Measurements from ENCODE around the gene NEMP1. TPM values are rescaled to one million over a fixed set of nuclear protein-coding genes. Genes with fewer than 3 reads are reported as not detected.
"Not testable (repeated sequence)": the region's sequence is repeated elsewhere in the genome, so short reads cannot be mapped to it uniquely, and the experiment has no call there.

Gene NEMP1
- total RNA-seq, 1 donor from 2014 or later, result 19.7 TPM

DNA sequence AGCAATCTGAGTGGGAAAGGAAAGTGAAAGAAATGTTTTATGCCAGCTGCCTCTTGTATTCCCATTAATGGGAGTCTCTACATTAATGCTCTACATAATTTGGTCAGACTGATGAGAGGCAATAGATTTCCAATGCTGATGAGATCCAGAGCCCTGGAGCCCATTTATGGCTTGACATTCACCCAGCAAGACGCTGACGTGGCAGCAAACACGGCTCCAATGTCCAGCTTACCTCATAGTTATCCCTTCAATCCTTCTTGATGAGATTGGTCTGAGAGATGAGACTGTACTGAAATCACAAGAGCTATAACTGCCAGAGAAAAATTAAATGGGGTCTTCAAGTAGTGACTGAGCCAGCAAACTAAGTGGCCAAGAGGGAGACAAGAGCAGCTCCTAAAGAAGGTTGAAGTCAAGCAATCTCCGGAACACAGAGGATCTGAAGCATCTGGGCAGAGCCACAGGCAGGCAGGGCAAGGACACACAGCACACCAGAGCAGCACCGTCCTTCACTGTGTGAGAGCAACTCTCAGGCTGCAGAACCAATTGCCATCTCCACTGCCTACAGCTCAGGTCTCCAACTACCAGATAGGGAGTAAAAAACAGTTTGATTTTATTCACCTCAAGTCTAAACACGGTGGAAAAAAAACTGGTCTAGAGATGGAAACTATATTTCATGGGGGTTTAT, 21.4 kb downstream of the NEMP1 start:
- no peak for DNase-seq (ENCODE audit: low spot score in 2 of 2, unreplicated experiment in 2 of 2)
- Mint-ChIP-seq H3K9me3 (peaks cover 4% of the 10 kb centered on the region), H3K27ac (no peak overlapping the region), H3K36me3 (peaks cover 11% of the 10 kb centered on the region), H3K4me1 (no peaks in the 10 kb centered on the region), H3K4me3 (no peak overlapping the region), H3K27me3 (ENCODE audit: low read depth) (no peaks in the 10 kb centered on the region)
- TF ChIP-seq, protein P1, sequence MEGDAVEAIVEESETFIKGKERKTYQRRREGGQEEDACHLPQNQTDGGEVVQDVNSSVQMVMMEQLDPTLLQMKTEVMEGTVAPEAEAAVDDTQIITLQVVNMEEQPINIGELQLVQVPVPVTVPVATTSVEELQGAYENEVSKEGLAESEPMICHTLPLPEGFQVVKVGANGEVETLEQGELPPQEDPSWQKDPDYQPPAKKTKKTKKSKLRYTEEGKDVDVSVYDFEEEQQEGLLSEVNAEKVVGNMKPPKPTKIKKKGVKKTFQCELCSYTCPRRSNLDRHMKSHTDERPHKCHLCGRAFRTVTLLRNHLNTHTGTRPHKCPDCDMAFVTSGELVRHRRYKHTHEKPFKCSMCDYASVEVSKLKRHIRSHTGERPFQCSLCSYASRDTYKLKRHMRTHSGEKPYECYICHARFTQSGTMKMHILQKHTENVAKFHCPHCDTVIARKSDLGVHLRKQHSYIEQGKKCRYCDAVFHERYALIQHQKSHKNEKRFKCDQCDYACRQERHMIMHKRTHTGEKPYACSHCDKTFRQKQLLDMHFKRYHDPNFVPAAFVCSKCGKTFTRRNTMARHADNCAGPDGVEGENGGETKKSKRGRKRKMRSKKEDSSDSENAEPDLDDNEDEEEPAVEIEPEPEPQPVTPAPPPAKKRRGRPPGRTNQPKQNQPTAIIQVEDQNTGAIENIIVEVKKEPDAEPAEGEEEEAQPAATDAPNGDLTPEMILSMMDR (IDR thresholded peaks at IDR 0.05; ENCODE audit: unreplicated experiment), result no peak

DNA sequence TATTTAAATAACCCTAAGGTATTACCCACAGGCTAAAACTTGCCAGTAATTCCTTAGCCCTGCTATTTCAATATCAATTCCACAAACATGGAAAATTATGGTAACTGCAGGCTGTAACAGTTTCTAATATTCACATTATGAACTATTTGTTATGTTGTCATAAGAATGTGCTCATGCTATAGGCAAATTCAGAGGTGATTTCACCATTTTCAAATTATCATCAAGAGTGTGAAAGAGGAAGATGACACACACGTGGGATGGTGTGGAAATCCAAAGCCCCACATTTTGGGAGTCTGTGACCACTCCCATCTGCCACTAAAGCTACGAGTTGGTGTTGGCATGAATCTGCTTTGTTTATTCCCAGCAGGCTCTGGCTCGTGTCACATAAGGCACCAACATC, 22.8 kb downstream of the NEMP1 start:
- DNase-seq (ENCODE audit: low spot score in 2 of 2, unreplicated experiment in 2 of 2), result no peak
- Mint-ChIP-seq H3K9me3 (peaks cover 4% of the 10 kb centered on the region), H3K27ac (no peak overlapping the region), H3K36me3 (peaks cover 11% of the 10 kb centered on the region), H3K4me3 (no peak overlapping the region), H3K27me3 (ENCODE audit: low read depth) (peaks cover 10% of the 10 kb centered on the region), H3K4me1 (no peaks in the 10 kb centered on the region)
- TF ChIP-seq, protein P1 (IDR thresholded peaks at IDR 0.05; ENCODE audit: unreplicated experiment), result no peak

DNA sequence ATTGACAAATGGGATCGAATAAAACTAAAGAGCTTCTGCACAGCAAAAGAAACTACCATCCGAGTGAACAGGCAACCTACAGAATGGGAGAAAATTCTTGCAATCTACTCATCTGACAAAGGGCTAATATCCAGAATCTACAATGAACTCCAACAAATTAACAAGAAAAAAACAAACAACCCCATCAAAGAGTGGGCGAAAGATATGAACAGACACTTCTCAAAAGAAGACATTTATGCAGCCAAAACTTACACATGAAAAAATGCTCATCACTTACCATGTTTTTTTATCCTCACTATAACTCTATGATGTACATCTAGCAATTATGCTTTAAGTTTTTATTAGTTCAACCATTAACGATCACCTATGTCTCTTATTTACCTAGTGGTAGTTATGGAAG, 24.7 kb downstream of the NEMP1 start:
- not testable (repeated sequence) for H3K36me3 Mint-ChIP-seq; H3K9me3 Mint-ChIP-seq; H3K4me3 Mint-ChIP-seq; H3K4me1 Mint-ChIP-seq; H3K27ac Mint-ChIP-seq; DNase-seq (ENCODE audit: low spot score in 2 of 2, unreplicated experiment in 2 of 2)
- H3K27me3 Mint-ChIP-seq (ENCODE audit: low read depth), result peaks cover 27% of the 10 kb centered on the region

DNA sequence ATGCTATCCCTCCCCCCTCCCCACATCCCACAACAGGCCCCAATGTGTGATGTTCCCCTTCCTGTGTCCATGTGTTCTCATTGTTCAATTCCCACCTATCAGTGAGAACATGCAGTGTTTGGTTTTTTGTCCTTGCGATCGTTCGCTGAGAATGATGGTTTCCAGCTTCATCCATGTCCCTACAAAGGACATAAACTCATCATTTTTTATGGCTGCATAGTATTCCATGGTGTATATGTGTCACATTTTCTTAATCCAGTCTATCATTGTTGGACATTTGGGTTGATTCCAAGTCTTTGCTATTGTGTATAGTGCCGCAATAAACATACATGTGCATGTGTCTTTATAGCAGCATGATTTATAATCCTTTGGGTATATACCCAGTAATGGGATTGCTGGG, 25.4 kb downstream of the NEMP1 start:
- not testable (repeated sequence) for DNase-seq (ENCODE audit: low spot score in 2 of 2, unreplicated experiment in 2 of 2); H3K36me3 Mint-ChIP-seq; H3K4me1 Mint-ChIP-seq; H3K4me3 Mint-ChIP-seq; H3K27ac Mint-ChIP-seq; H3K9me3 Mint-ChIP-seq
- H3K27me3 Mint-ChIP-seq (ENCODE audit: low read depth), result peaks cover 31% of the 10 kb centered on the region

DNA sequence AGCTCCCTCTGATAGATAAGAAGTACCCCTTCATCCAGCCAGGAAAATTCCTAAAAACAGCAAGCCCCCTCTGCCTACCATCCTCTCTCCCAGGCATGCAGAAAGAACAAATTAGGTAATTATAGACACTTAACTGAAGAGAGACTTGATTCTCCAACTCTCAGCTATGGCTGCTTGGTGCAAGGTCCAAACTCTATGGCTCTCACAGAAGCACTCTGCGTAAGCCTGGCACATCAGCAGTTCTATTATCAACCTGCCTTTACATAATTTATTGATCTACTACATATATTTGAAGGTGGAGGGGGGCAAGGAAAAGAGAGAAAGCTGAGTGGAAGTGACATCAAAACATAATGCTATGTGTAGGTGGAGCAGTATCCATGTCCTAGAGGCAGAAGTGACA, 27.6 kb downstream of the NEMP1 start:
- no peak overlapping the region for H3K4me3 Mint-ChIP-seq
- H3K9me3 Mint-ChIP-seq, result peaks cover 4% of the 10 kb centered on the region
- H3K27ac Mint-ChIP-seq, result no peak overlapping the region
- TF ChIP-seq, protein P1 (IDR thresholded peaks at IDR 0.05; ENCODE audit: unreplicated experiment), result no peak
- H3K27me3 Mint-ChIP-seq (ENCODE audit: low read depth), result peaks cover 49% of the 10 kb centered on the region
- DNase-seq (ENCODE audit: low spot score in 2 of 2, unreplicated experiment in 2 of 2), result no peak
- peaks cover 5% of the 10 kb centered on the region for H3K36me3 Mint-ChIP-seq
- no peaks in the 10 kb centered on the region for H3K4me1 Mint-ChIP-seq

DNA sequence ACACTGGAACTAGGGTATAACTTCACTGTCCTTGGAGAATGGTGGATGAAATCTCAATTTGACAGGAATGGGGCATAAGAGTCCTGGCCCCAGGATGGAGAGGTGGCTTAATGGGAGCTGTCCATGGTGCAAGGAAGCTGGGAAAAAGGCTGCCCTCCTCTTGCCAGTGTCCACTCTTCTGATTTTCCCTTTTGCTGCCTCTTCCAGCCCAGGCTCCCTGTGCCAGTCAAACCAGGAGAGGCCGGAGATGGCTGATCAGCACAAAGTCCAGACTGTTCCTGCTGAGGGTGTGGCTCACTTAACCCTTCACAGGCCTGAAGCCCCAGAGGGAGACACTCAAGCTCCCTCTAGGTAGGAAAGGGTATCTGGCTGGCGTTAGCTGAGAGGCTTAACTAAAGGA, 28.7 kb downstream of the NEMP1 start, which contains the start of gene MYO1A:
Gene MYO1A (minus strand): TSS at position 240 of the 400 bp plus-strand sequence. CDS start 1,806 bp downstream, outside the sequence.
- Mint-ChIP-seq H3K27ac (no peak within 1 kb of the TSS), H3K36me3 (peaks cover 5% of the 10 kb centered on the region), H3K27me3 (ENCODE audit: low read depth) (peaks cover 59% of the 10 kb centered on the region), H3K4me3 (no peak within 1 kb of the TSS), H3K4me1 (no peaks in the 10 kb centered on the region), H3K9me3 (peaks cover 4% of the 10 kb centered on the region)
- no peak for DNase-seq (ENCODE audit: low spot score in 2 of 2, unreplicated experiment in 2 of 2)
- TF ChIP-seq, protein P1 (IDR thresholded peaks at IDR 0.05; ENCODE audit: unreplicated experiment), result no peak

DNA sequence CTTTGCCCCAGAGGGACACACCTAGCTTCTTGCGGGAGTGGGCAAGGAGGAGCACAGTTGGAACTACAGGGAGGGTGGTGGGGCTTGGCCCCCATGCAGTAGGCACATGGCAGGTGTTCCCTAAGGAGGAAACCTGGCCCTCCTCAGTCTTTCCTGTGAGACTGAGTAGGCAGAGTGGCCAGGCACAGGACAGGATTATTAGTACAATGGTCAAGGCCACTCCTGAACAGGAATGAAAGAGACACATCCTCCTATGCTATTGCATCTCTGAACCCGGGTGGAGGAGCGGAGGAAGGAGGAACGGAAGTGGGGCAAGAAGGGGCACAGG, 29.5 kb downstream of the NEMP1 start:
- Mint-ChIP-seq H3K9me3 (peaks cover 3% of the 10 kb centered on the region), H3K27me3 (ENCODE audit: low read depth) (peaks cover 60% of the 10 kb centered on the region), H3K27ac (no peak overlapping the region), H3K4me3 (no peak overlapping the region), H3K4me1 (no peaks in the 10 kb centered on the region), H3K36me3 (peaks cover 3% of the 10 kb centered on the region)
- TF ChIP-seq, protein P1 (IDR thresholded peaks at IDR 0.05; ENCODE audit: unreplicated experiment), result no peak
- no peak for DNase-seq (ENCODE audit: low spot score in 2 of 2, unreplicated experiment in 2 of 2)

All from mesothelial cell of epicardium (in vitro differentiated cells).